ENCODE measurements around the gene BLOC1S5. TPM values are rescaled to one million over a fixed set of nuclear protein-coding genes. Genes with fewer than 3 reads are reported as not detected.

Gene BLOC1S5
- total and polyA plus RNA-seq, 12 donors, result 3.6 to 14.1 (median 9.0) TPM

DNA sequence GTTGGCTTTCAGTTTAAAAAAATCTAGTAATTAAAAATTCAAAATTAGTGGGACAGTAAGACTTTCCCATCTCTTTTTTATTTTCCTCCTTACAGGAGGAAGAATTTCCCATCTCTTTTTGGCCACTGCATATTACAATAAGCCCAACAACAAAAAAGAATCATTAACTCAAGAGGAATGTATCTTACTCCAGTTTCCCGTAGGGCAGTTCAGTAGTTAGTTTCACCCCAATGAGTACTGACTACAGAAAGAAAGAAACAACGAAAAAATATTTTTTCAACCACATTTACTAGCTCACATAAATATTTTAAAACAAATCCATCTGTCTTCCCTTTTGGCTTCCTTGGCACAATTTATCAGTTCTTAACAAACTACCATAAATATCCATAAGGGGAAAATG, 14.9 kb upstream of the BLOC1S5 start:
- H3K27ac ChIP-seq, result no peak overlapping the region
- no peak for ATAC-seq
- no peaks in the 10 kb centered on the region for H3K27me3 ChIP-seq
- H3K36me3 ChIP-seq, result peaks cover 0 to 7% (median 0%) of the 10 kb centered on the region in 9 donors
- no peak overlapping the region for H3K4me3 ChIP-seq
- WGBS, 2 donors, result 95 to 99% methylated on average over 2 of the region's 2 CpGs
- TF ChIP-seq, protein P1, sequence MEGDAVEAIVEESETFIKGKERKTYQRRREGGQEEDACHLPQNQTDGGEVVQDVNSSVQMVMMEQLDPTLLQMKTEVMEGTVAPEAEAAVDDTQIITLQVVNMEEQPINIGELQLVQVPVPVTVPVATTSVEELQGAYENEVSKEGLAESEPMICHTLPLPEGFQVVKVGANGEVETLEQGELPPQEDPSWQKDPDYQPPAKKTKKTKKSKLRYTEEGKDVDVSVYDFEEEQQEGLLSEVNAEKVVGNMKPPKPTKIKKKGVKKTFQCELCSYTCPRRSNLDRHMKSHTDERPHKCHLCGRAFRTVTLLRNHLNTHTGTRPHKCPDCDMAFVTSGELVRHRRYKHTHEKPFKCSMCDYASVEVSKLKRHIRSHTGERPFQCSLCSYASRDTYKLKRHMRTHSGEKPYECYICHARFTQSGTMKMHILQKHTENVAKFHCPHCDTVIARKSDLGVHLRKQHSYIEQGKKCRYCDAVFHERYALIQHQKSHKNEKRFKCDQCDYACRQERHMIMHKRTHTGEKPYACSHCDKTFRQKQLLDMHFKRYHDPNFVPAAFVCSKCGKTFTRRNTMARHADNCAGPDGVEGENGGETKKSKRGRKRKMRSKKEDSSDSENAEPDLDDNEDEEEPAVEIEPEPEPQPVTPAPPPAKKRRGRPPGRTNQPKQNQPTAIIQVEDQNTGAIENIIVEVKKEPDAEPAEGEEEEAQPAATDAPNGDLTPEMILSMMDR (IDR thresholded peaks at IDR 0.05), result no peak
- intact Hi-C loops (cut with DNase I), result no loop called here
- no peak for DNase-seq
- H3K4me1 ChIP-seq, result peaks cover 0 to 36% (median 12%) of the 10 kb centered on the region in 9 donors
- no peaks in the 10 kb centered on the region for H3K9me3 ChIP-seq

- TF ChIP-seq, protein P1 (IDR thresholded peaks at IDR 0.05), result no peak
- ATAC-seq (no peak), DNase-seq (no peak)
- H3K9me3 ChIP-seq, result no peaks in the 10 kb centered on the region
- 88 to 98% methylated on average over 2 of the region's 2 CpGs for WGBS, 2 donors
- peaks cover 0 to 7% (median 0%) of the 10 kb centered on the region in 9 donors for H3K36me3 ChIP-seq
- H3K27me3 ChIP-seq, result no peaks in the 10 kb centered on the region
- peaks cover 0 to 30% (median 5%) of the 10 kb centered on the region in 9 donors for H3K4me1 ChIP-seq
- intact Hi-C loops (cut with DNase I), result no loop called here
- no peak overlapping the region for H3K27ac ChIP-seq
- no peak overlapping the region for H3K4me3 ChIP-seq
Measured at GRCh38 chr6:8077991-8078390, 13.8 kb upstream of the BLOC1S5 start.

DNA sequence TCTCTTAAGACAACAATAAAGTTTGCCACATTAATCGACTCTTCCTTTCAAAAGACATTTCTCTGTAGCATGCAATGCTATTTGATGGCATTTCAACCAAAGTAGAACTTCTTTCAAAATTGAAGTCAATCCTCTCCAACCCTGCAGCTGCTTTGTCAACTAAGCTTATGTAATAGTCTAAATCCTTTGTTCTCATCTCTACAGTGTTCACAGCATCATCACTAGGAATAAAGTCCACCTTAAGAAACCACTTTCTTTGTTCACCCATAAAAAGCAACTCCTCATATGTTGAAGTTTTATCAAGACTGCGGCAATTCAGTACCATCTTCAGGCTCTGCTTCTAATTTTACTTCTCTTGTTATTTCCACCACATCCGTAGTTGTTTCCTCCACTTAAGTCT, 11.5 kb upstream of the BLOC1S5 start:
- H3K9me3 ChIP-seq, result no peaks in the 10 kb centered on the region
- TF ChIP-seq, protein P1 (IDR thresholded peaks at IDR 0.05), result no peak
- H3K4me3 ChIP-seq, result no peak overlapping the region
- peaks cover 0 to 22% (median 0%) of the 10 kb centered on the region in 9 donors for H3K4me1 ChIP-seq
- ATAC-seq (no peak), DNase-seq (no peak)
- intact Hi-C loops (cut with DNase I), result no loop called here
- peaks cover 0 to 7% (median 0%) of the 10 kb centered on the region in 9 donors for H3K36me3 ChIP-seq
- 85 to 94% methylated on average over 3 of the region's 3 CpGs for WGBS, 2 donors
- H3K27ac ChIP-seq, result no peak overlapping the region
- H3K27me3 ChIP-seq, result no peaks in the 10 kb centered on the region

DNA sequence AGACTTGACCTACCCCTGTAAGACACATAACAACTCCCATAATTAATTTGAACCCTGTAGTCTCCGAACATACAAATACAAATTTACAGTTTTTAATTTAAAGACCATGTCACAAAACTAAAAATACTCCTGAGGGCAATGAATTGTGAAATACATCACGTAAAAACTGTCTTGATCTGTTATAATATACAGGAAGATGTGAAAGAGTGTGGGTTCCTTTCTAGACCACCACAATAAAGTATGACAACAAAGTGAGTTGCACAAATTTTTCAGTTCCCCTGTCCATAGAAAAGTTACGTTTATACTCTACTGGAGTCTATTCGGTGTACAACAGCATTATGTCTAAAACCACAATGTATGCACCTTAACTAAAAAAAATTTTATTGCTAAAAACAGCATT, 11.0 kb upstream of the BLOC1S5 start:
- H3K9me3 ChIP-seq, result no peaks in the 10 kb centered on the region
- DNase-seq (no peak), ATAC-seq (no peak)
- WGBS, 2 donors, result 91 to 93% methylated on average over 4 of the region's 4 CpGs
- TF ChIP-seq, protein P1 (IDR thresholded peaks at IDR 0.05), result no peak
- peaks cover 0 to 18% (median 0%) of the 10 kb centered on the region in 9 donors for H3K4me1 ChIP-seq
- peaks cover 0 to 7% (median 0%) of the 10 kb centered on the region in 9 donors for H3K36me3 ChIP-seq
- no peak overlapping the region for H3K27ac ChIP-seq
- no peak overlapping the region for H3K4me3 ChIP-seq
- intact Hi-C loops (cut with DNase I), result no loop called here
- H3K27me3 ChIP-seq, result no peaks in the 10 kb centered on the region
